Measurements from ENCODE around the gene APBA1. TPM values are rescaled to one million over a fixed set of nuclear protein-coding genes. Genes with fewer than 3 reads are reported as not detected.

APBA1 gene
- total and polyA plus RNA-seq, 2 of the 8 experiments (the other 6 are each of a cell fraction or from before 2014, with no cell fraction given): 0.36 to 0.60 TPM

- no peak for TF ChIP-seq USF2 (IDR thresholded peaks at IDR 0.05; ENCODE audit: low read length)
- TF ChIP-seq RAD21 (IDR thresholded peaks at IDR 0.05 in 1 of 2, conservative IDR thresholded peaks at IDR 0.05 in 1 of 2; ENCODE audit: low read depth in 2 of 2, low read length in 2 of 2): no peak
- no peak for TF ChIP-seq SRF (IDR thresholded peaks at IDR 0.05; ENCODE audit: low read depth, low read length)
- TF ChIP-seq CHD7 (IDR thresholded peaks at IDR 0.05; ENCODE audit: insufficient replicate concordance, low read length): no peak
- no peak for TF ChIP-seq TAF1 (IDR thresholded peaks at IDR 0.05; ENCODE audit: low read depth, low read length)
- TF ChIP-seq TAF7 (optimal IDR thresholded peaks at IDR 0.05; ENCODE audit: borderline replicate concordance, low read depth, low read length): no peak
- no peak for TF ChIP-seq EGR1 (IDR thresholded peaks at IDR 0.05; ENCODE audit: borderline replicate concordance, low read depth, low read length)
Measured at GRCh38 chr9:69627281-69627680, 44.9 kb downstream of the APBA1 start (continued).

All from H1 (cell line).